A549 treated with CpdA at 1 μM for 4 hours (cell line): Measurements from ENCODE around the gene ERBB4. TPM values are rescaled to one million over a fixed set of nuclear protein-coding genes. Genes with fewer than 3 reads are reported as not detected.

Experiments
- total RNA-seq: library from RNA; stranded (reverse); fragments of 200-300 nt; extraction: Qiagen RNA extraction; gene quantifications from 5 replicates; pipeline ENCODE4 v1.2.3, GENCODE V29; 2022; ENCODE audit warnings: low read depth

Gene ERBB4
- total RNA-seq = not detected in 5 replicates

DNA sequence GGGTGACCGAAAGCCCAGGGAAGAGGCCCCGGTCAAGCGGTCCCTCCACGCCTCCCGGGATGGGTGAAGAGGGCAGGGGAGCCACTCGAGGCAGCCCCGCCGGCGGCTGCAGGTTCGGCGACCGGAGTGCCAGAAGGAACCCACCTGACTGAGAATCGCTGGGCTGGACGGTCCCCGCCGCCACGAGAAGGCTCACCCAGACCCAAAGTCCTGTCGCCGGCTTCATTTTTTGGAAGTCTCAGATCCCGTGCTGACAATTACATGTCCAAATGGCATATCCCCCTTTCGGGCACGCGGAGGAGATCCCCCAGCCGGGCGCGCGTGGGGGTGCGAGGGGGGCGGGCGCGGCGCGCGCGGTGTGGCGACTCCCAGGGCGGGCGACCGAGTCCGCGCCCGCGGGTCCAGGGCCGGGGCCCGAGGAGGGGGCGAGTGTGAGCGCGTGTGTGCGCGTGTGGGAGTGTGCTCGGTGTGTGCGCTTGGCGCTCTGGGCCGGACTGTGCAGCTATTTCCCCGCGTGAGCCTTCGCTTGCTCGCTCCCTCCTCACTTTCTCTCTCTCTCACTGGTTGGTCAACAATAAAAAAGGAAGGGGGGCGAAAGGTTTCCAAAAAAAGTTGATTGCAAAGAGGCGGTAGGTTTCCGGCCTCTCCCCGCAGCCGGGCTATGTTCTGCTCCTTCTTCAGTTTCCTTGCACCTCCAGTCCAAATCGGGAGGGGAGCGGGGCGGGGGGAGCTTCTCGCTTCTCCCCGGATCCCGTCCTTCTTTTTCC, at the start of gene ERBB4:
ERBB4 (minus strand) TSS at position 498 of the 767 bp plus-strand sequence; CDS start at position 226, 272 bp downstream.

